Endothelial cell of hepatic sinusoid (primary cell): ENCODE measurements around the gene SENP7.
"Not testable (repeated sequence)": the region's sequence is repeated elsewhere in the genome, so short reads cannot be mapped to it uniquely, and the experiment has no call there.

Source experiments
- in situ Hi-C: cut with HindIII; loops from 2 replicates; pipeline ENCODE4 v1.10.0; 2017; ENCODE audit warnings: low sequenced_read_pairs

Gene SENP7

DNA sequence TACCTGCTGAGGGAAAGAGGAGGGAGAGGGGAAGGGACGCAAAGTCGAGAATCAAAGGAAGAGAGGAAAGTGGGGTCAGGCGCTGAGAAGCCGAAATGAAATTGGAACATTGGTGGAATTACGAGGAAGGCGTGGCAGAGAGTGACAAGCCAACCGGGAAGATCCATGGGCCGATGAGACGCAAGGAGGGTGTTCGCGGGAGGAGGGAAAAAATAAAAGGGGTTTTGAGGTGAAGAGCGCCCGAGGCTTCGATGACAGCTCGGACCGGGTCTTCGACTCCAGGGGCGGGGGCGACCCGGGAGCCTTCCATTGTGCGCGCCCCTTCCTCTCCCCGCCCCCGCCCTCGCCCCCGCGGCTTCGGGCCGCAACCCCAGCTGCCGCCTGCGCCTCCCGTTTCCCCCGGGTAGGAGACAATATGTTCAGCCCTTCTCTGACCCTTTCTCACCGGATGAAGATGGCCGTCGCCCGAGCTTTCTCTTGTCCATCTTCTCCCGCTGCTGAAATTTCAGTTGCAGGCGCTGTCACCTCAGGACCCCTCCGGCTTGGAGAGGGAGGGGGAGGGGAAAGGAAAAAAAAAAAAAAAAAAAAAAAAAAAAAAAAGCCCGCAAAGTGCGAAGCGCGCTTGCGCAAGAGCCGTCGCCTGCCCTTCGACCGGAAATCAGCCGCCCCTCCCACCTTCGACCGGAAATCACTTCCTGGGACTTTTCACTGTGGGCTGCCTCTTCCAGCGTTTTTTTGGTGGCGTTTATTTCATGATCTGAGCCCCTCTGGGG is at the start of gene SENP7:
TSS of gene SENP7 (minus strand) at position 567 of the 773 bp plus-strand sequence. CDS start at position 485, 82 bp downstream.
- in situ Hi-C loops = no loop called here

GRCh38 chr3:101561630-101562328 is 48.8 kb upstream of the SENP7 start, which contains the start of gene TRMT10C:
Gene TRMT10C (plus strand): TSS chr3:101561868. CDS start chr3:101564782, 2,914 bp downstream.
- in situ Hi-C loops = no loop called here

GRCh38 chr3:101556064-101556463 is 43.1 kb upstream of the SENP7 start:
- in situ Hi-C loops = no loop called here

GRCh38 chr3:101553381-101553780 is 40.4 kb upstream of the SENP7 start:
- in situ Hi-C loops = not testable (repeated sequence)

DNA sequence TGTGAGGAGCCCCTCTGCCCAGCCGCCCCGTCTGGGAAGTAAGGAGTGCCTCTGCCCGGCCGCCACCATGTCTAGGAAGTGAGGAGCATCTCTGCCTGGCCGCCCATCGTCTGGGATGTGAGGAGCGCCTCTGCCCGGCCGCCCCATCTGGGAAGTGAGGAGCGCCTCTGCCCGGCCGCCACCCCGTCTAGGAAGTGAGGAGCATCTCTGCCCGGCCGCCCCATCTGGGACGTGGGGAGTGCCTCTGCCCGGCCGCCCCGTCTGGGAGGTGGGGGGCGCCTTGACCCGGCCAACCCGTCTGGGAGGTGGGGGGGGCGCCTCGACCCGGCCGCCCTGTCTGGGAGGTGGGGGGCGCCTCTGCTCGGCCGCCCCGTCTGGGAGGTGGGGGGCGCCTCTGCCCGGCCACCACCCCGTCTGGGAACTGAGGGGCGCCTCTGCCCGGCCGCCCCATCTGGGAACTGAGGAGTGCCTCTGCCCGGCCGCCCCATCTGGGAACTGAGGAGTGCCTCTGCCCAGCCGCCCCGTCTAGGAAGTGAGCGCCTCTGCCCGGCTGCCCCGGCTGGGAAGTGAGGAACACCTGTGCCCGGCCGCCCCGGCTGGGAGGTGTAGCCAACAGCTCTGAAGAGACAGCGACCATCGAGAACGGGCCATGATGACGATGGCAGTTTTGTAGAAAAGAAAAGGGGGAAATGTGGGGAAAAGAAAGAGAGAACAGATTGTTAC is 38.5 kb upstream of the SENP7 start:
- in situ Hi-C loops = not testable (repeated sequence)

DNA sequence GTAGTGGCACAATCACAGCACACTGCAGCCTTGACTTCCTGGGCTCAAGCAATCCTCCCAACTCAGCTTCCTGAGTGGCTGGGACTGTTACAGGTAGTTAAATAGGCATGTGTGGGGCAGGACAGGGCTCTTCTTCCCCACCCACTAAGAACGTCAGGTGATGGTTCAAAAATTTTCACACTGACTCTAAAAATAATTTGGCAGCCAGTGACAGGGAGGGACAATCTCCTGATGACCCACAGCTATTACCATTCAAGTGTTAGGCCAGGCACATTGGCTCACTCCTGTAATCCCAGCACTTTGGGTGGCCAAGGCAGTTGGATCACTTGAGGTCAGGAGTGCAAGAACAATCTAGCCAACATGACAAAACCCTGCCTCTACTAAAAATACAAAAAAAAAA is 36.5 kb upstream of the SENP7 start:
- in situ Hi-C loops = no loop called here

DNA sequence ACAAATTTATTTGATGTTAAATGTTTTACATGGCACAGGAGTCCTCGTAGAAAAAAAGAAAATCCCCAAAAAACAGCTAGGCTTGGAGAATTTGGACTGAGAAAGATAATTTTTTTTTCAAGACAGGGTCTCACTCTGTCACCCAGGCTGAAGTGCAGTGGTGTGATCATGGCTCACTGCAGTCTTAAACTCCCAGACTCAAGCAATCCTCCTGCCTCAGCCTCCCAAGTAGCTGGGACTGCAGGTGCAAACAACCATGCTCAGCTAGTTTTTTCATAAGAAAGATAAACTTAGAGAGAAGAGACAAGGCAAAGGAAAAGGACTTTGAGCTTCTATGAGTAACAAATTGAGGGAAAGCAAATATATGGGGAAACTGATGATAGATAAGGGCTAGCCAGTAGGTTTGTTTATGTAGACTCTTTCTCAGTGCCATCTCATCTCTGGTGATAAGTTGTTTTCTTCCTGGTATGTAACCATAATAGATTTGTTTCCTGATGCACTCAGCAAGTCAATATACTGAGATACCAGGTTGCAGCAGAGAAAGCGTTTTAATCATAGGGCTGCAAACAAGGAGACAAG is 35.6 kb upstream of the SENP7 start:
- in situ Hi-C loops = no loop called here

- in situ Hi-C loops = no loop called here
Measured at GRCh38 chr3:101544161-101544850, 31.3 kb upstream of the SENP7 start.

DNA sequence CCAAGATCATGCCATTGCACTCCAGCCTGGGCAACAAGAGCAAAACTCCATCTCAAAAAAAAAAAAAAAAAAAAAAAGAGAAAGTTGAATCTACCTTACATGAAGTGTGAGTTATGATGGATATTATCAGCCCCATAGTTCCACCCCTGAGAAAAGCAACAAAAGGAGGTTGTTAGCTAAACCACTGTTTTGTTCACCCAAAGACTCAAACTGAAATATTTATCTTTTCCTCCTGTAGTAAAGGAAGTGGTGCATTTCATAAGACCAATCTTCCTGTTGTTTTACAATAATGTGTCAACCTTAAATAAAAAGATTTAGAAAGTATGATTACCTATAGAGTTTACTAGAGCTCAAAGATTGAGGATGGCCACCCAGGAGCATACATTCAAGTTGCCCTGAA is 29.9 kb upstream of the SENP7 start:
- in situ Hi-C loops = no loop called here

DNA sequence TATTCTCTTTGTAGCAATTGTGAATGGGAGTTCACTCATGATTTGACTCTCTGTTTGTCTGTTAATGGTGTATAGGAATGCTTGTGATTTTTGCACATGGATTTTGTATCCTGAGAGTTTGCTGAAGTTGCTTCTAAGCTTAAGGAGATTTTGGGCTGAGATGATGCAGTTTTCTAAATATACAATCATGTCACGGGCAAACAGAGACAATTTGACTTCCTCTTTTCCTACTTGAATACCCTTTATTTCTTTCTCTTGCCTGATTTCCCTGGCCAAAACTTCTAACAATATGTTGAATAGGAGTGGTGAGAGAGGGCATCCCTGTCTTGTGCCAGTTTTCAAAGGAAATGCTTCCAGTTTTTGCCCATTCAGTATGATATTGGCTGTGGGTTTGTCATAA is 23.9 kb upstream of the SENP7 start:
- in situ Hi-C loops = not testable (repeated sequence)

DNA sequence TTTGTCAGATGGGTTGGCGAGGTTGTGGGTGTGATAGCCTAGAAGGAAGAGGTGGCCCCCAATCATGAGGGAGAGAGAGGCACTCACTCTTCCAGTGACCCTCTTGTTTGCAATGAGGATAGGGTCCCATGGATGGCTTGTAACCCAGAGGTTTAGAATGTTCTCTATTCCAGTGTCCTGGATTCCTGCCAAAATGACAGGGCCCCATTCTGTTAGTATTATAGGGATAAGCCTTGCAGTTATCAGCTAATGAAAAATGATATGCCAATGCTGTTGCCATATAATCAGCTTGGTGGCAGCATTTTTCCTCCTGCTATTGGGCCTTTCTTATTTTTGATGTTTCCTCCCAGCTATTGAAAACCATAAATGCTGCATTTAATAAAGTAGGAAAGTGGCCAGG is 23.3 kb upstream of the SENP7 start:
- in situ Hi-C loops = no loop called here

DNA sequence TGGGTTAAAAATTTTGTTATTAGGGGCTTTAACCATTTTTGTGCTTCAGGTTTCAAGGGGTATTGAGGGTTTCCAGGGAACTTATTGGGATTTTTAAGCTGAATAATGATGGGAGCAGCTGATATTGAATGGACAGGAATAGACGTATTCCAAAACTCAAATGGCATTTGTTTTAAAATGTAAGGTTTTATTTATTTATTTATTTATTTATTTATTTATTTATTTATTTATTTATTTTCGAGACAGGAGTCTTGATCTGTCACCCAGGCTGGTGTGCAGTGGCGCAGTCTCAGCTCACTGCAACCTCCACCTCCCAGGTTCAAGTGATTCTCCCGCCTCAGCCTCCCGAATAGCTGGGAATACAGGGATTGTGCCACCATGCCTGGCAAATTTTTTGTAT is 22.2 kb upstream of the SENP7 start:
- in situ Hi-C loops = no loop called here

- in situ Hi-C loops = no loop called here
Measured at GRCh38 chr3:101533603-101533968, 20.6 kb upstream of the SENP7 start.

GRCh38 chr3:101532783-101533602 is 20.0 kb upstream of the SENP7 start:
- in situ Hi-C loops = no loop called here

GRCh38 chr3:101531473-101532086 is 18.6 kb upstream of the SENP7 start:
- in situ Hi-C loops = no loop called here

DNA sequence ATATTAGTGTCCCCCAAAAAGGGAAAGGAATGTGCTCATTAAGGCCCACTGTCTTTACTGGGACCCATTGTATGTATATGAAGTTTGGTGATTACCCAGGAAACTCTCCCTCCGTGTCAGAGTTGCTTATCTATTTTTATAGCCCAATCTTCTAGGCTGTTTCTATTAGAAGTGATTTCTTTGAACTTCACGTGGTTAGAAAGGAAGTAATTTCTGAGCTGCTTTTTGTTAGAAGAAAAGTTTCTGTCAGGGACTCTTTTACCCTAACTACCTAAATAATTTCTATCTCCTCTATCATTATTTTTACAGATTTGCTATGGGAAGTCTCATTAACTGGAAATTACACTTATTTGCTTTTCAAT is 17.7 kb upstream of the SENP7 start:
- in situ Hi-C loops = no loop called here

- in situ Hi-C loops = no loop called here
Measured at GRCh38 chr3:101529816-101530685, 17.0 kb upstream of the SENP7 start.

DNA sequence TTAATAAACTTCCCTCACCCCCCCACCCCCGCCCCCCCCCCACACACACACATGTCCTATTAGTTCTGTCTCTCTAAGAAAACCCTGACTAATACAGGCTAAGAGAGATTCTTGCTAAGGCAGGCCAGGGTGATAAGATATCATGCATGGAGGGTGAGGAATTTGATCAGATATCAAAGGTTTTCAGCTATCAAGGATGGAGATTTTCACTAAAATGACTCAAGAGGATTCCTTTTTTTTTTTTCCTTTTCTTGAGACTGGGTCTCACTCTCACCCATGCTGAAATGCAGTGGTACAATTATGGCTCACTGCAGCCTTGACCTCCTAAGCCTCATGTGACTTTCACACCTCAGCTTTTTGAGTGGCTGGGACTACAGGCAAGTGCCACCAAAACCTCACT is 14.9 kb upstream of the SENP7 start:
- in situ Hi-C loops = no loop called here

DNA sequence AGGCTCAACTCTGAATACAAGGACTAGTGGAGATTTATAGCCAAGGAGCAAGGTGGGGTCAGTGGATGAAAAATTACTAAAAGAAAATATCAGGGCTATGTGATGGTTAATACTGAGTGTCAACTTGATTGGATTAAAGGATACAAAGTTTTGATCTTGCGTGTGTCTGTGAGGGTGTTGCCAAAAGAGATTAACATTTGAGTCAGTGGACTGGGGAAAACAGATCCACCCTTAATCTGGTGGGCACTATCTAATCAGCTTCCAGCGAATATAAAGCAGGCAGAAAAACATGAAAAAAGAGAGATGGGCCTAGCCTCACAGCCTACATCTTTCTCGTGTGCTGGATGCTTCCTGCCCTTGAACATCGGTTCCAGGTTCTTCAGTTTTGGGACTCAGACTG is 14.4 kb upstream of the SENP7 start:
- in situ Hi-C loops = no loop called here
